ENCODE measurements around the gene ING5. TPM values are rescaled to one million over a fixed set of nuclear protein-coding genes. Genes with fewer than 3 reads are reported as not detected.

Gene ING5
- total and polyA plus RNA-seq, 2 donors (not counting 3 experiments of a cell fraction or from before 2014, with no cell fraction given): 24.5 to 33.4 TPM

DNA sequence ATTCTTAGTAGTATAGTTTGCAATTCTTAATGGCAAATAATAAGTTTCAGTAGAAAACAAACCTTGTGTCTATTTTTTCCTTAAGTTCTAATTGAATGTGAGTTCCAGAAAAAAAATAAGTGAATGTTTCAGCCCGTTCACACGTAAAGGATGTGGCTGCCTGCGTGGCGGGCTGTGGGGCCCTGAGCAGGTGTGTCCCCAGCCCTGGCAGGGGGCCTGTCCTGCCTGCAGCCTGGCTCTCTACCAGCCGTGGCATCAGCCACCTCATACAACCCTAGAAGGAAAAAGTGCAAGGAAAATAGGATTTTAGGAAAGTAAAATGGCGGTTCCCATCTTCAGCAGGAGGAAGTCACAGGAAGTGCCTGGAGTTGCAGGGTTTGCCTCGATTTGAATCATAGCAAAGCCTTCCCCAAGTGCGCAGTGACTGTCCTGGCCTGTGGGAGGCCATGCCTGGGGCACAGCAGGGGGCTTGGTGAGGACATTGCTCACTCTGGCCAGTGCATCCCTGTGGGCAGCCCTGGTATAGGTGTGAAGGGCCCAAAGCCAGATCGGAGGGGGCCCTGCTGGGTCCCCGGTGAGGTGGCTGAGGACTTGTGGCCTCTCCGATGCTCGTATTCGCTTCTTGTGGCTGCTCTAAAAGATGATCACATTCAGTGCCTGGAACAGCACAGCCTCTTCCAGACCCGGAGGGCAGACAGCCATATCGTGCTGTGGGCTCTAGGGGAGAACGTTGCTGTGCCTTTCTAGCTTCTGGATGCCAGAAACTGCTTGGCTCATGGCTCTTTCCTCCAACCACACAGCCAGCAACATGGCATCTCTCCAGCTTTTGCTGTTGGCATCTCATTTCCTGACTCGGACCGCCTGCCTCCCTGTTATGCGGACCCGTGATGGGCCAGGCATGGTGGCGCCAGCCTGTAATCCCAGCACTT is 27.8 kb upstream of the ING5 start:
- FAIRE-seq: no peak
- H3K36me3 ChIP-seq (ENCODE audit: control insufficient read depth in 2 of 2, extremely low read depth in 1 of 2, insufficient read depth in 2 of 2, low read length in 2 of 2): peaks cover 2 to 40% of the 10 kb centered on the region in 2 experiments
- H4K20me1 ChIP-seq (replicated peaks; ENCODE audit: control insufficient read depth, extremely low read depth, insufficient read depth, low read length): no peaks in the 10 kb centered on the region
- no peaks in the 10 kb centered on the region for H3K4me1 ChIP-seq (ENCODE audit: control insufficient read depth, extremely low read depth, insufficient read depth, low read length)
- H3K4me3 ChIP-seq (replicated peaks in 1 of 3; ENCODE audit: insufficient read depth in 1 of 3, low read depth in 1 of 3, low read length in 3 of 3): no peak overlapping the region
- H3K4me2 ChIP-seq (ENCODE audit: insufficient read depth, low read length): no peak overlapping the region
- DNase-seq (ENCODE audit: low read depth, low spot score): no peak
- no peaks in the 10 kb centered on the region for H3K79me2 ChIP-seq (ENCODE audit: control insufficient read depth, insufficient read depth, low read length)
- no TSS peak for BruUV-seq (replicated peaks)
- no peaks in the 10 kb centered on the region for H3K9me1 ChIP-seq (replicated peaks; ENCODE audit: control insufficient read depth, extremely low read depth, insufficient read depth, low read length)
- intact Hi-C loops (cut with micrococcal nuclease): loop anchor here (2.0 kb wide), 1 partner anchor 61 kb away; the partner anchor contains the start of gene D2HGDH
- TF ChIP-seq EZH2 (IDR thresholded peaks at IDR 0.05; ENCODE audit: borderline replicate concordance, low read depth, low read length, severe bottlenecking) (no peak), FOS (IDR thresholded peaks at IDR 0.05; ENCODE audit: borderline replicate concordance, insufficient read depth, low read length) (no peak), MYC (IDR thresholded peaks at IDR 0.05; ENCODE audit: low read depth, low read length) (no peak), JUN (IDR thresholded peaks at IDR 0.05; ENCODE audit: borderline replicate concordance, insufficient read depth, insufficient read length, low read depth) (no peak), GATA2 (IDR thresholded peaks at IDR 0.05; ENCODE audit: insufficient read depth, insufficient read length, low read depth, low read length) (no peak)
- TF ChIP-seq, protein P1, sequence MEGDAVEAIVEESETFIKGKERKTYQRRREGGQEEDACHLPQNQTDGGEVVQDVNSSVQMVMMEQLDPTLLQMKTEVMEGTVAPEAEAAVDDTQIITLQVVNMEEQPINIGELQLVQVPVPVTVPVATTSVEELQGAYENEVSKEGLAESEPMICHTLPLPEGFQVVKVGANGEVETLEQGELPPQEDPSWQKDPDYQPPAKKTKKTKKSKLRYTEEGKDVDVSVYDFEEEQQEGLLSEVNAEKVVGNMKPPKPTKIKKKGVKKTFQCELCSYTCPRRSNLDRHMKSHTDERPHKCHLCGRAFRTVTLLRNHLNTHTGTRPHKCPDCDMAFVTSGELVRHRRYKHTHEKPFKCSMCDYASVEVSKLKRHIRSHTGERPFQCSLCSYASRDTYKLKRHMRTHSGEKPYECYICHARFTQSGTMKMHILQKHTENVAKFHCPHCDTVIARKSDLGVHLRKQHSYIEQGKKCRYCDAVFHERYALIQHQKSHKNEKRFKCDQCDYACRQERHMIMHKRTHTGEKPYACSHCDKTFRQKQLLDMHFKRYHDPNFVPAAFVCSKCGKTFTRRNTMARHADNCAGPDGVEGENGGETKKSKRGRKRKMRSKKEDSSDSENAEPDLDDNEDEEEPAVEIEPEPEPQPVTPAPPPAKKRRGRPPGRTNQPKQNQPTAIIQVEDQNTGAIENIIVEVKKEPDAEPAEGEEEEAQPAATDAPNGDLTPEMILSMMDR (IDR thresholded peaks at IDR 0.05; ENCODE audit: extremely low read depth in 1 of 2, insufficient read depth in 1 of 2, low read depth in 1 of 2, low read length in 2 of 2): no peak
- TF ChIP-seq, protein P2, sequence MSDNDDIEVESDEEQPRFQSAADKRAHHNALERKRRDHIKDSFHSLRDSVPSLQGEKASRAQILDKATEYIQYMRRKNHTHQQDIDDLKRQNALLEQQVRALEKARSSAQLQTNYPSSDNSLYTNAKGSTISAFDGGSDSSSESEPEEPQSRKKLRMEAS (IDR thresholded peaks at IDR 0.05; ENCODE audit: insufficient read depth, insufficient read length): no peak
- H3K9me3 ChIP-seq (replicated peaks; ENCODE audit: control insufficient read depth, insufficient read depth, low read length): no peaks in the 10 kb centered on the region
- H3K27me3 ChIP-seq (ENCODE audit: control insufficient read depth in 2 of 2, insufficient read depth in 2 of 2, low read length in 2 of 2): no peaks in the 10 kb centered on the region
- no peak overlapping the region for H2AFZ ChIP-seq (ENCODE audit: low read depth, low read length)
- dilution Hi-C loops (cut with MboI; ENCODE audit: extremely low pct_ligation_motif_present, low sequenced_read_pairs): no loop called here
- CTCF ChIA-PET: no interaction called here
- no peak overlapping the region for H3K9ac ChIP-seq (replicated peaks; ENCODE audit: extremely low read depth, insufficient read depth, low read length)
- POLR2A ChIA-PET: no interaction called here
- H3K27ac ChIP-seq (ENCODE audit: insufficient read depth, low read depth, low read length): no peak overlapping the region

Data from endothelial cell of umbilical vein (primary cell).